Esophagus squamous epithelium (tissue), 5 donors: Measurements from ENCODE around the gene EXOSC7. TPM values are rescaled to one million over a fixed set of nuclear protein-coding genes. Genes with fewer than 3 reads are reported as not detected.

Experiments
- DNase-seq: peaks from one replicate; lab custom pipeline; 2025; lab: John Stamatoyannopoulos, UW
- H3K27ac ChIP-seq, 4 donors: fragments of 200-600 bp; sonication (generic); one replicate each; pipeline ENCODE4 v1.5.1; 2016 to 2019; ENCODE audit warnings: mild to moderate bottlenecking in 1 of 4
- H3K27me3 ChIP-seq, 4 donors: fragments of 200-600 bp; sonication (generic); 1 replicate in 3 of 4; 2 replicates in 1 of 4; pipeline versions ENCODE4 v1.5.1 to v1.6.0; 2017 to 2021; ENCODE audit warnings: antibody characterized with exemption in 1 of 4
- H3K36me3 ChIP-seq, 3 donors: fragments of 200-600 bp; sonication (generic); one replicate each; pipeline ENCODE4 v1.5.1; 2016 to 2019
- H3K4me1 ChIP-seq, 3 donors: fragments of 200-600 bp; sonication (generic); one replicate each; pipeline ENCODE4 v1.5.1; 2017 to 2019
- H3K4me3 ChIP-seq, 4 donors: fragments of 200-600 bp; sonication (generic); 1 replicate in 3 of 4; 2 replicates in 1 of 4; pipeline ENCODE4 v1.5.1; 2016 to 2019; ENCODE audit warnings: mild to moderate bottlenecking in 2 of 4, moderate library complexity in 1 of 4
- H3K9me3 ChIP-seq, 3 donors: fragments of 200-600 bp; sonication (generic); one replicate each; pipeline ENCODE4 v1.5.1; 2016 to 2019
- CTCF ChIP-seq, 6 experiments: fragments of 450-650 bp in 4 of 6; fragments of 200-600 bp in 2 of 6; sonication (generic) in 2 of 6; IDR thresholded peaks; one replicate each; pipeline ENCODE4 v1.5.1; 2016 to 2019; ENCODE audit warnings: antibody characterized with exemption in 6 of 6, mild to moderate bottlenecking in 4 of 6, moderate library complexity in 4 of 6
- POLR2A ChIP-seq, 4 donors: fragments of 450-650 bp; IDR thresholded peaks; one replicate each; pipeline ENCODE4 v1.6.1; 2017; ENCODE audit warnings: antibody characterized with exemption in 4 of 4, mild to moderate bottlenecking in 4 of 4, moderate library complexity in 3 of 4
- WGBS, 2 donors: methylation state at CpG; one replicate each; pipeline ENCODE4 v1.1.5; 2018; 5-methylcytosine and 5-hydroxymethylcytosine counted together
- intact Hi-C: fragments of 100-400 bp; cut with DNase I; formaldehyde crosslinking; loops from one replicate; pipeline ENCODE4 v1.15.0; 2022
- total RNA-seq, 4 donors: library from RNA; depleted of rRNA; stranded (reverse); fragments of >200 nt; gene quantifications; one replicate each; pipeline ENCODE4 v1.1.0, GENCODE V29; 2016
- donor health status: DM: yes; HTN: yes; CAD: no.

Gene EXOSC7
- total RNA-seq, 4 donors from 2014 or later = 28.8 to 59.9 (median 47.6) TPM

- TF ChIP-seq POLR2A (IDR thresholded peaks at IDR 0.05) (no peak), CTCF (IDR thresholded peaks at IDR 0.05) (no peak)
- WGBS, 2 donors = 59 to 75% methylated on average over 3 of the region's 3 CpGs
These were observed 78.3 kb downstream of the EXOSC7 start for GRCh38 chr3:45054196-45054857.

GRCh38 chr3:45055032-45055410, 79.0 kb downstream of the EXOSC7 start:
- DNase-seq = no peak
- peak overlapping the region; percentile 15 to 68 (median 46) for H3K27ac ChIP-seq
- no peaks in the 10 kb centered on the region for H3K36me3 ChIP-seq
- TF ChIP-seq CTCF (IDR thresholded peaks at IDR 0.05) = no peak
- H3K4me1 ChIP-seq = peaks cover 0 to 43% (median 28%) of the 10 kb centered on the region in 3 donors
- intact Hi-C loops = no loop called here
- H3K27me3 ChIP-seq = no peaks in the 10 kb centered on the region
- 35 to 41% methylated on average over 2 of the region's 2 CpGs for WGBS, 2 donors
- no peaks in the 10 kb centered on the region for H3K9me3 ChIP-seq
- H3K4me3 ChIP-seq = no peak overlapping the region

More at GRCh38 chr3:45054196-45054857, 78.3 kb downstream of the EXOSC7 start:
- no peak for DNase-seq
- Histone ChIP-seq H3K4me1 (peaks cover 0 to 41% (median 28%) of the 10 kb centered on the region in 3 donors), H3K9me3 (no peaks in the 10 kb centered on the region), H3K4me3 (no peak overlapping the region), H3K36me3 (no peaks in the 10 kb centered on the region), H3K27me3 (peaks cover 0 to 4% (median 0%) of the 10 kb centered on the region in 4 donors), H3K27ac (peak overlapping the region in 2 of 4 donors; percentile 65 to 68)
- intact Hi-C loops = no loop called here

GRCh38 chr3:45055411-45056143, 79.5 kb downstream of the EXOSC7 start:
- Histone ChIP-seq H3K4me3 (no peak overlapping the region), H3K4me1 (peaks cover 0 to 43% (median 28%) of the 10 kb centered on the region in 3 donors), H3K27me3 (no peaks in the 10 kb centered on the region), H3K27ac (peak overlapping the region; percentile 15 to 68 (median 46)), H3K9me3 (no peaks in the 10 kb centered on the region), H3K36me3 (no peaks in the 10 kb centered on the region)
- DNase-seq = no peak
- 60 to 76% methylated on average over 7 of the region's 7 CpGs for WGBS, 2 donors
- intact Hi-C loops = no loop called here
- peak in 1 of 6 experiments; percentile 9 for TF ChIP-seq CTCF (IDR thresholded peaks at IDR 0.05)
- no peak for TF ChIP-seq POLR2A (IDR thresholded peaks at IDR 0.05)

- peak overlapping the region; percentile 35 to 69 (median 54) for H3K27ac ChIP-seq
- peaks cover 0 to 43% (median 32%) of the 10 kb centered on the region in 3 donors for H3K4me1 ChIP-seq
- DNase-seq = no peak
- WGBS, 2 donors = 50 to 52% methylated on average over 5 of the region's 5 CpGs
- intact Hi-C loops = no loop called here
- no peaks in the 10 kb centered on the region for H3K27me3 ChIP-seq
- no peak overlapping the region for H3K4me3 ChIP-seq
- no peaks in the 10 kb centered on the region for H3K9me3 ChIP-seq
- no peak for TF ChIP-seq CTCF (IDR thresholded peaks at IDR 0.05)
- TF ChIP-seq POLR2A (IDR thresholded peaks at IDR 0.05) = no peak
- H3K36me3 ChIP-seq = no peaks in the 10 kb centered on the region
These were observed 80.7 kb downstream of the EXOSC7 start for GRCh38 chr3:45056608-45057301.
